WERI-Rb-1 (cell line): Measurements from ENCODE around the gene WWC1.

ENCODE experiments used
- DNase-seq: peaks from one replicate; pipeline ENCODE4 v3.0.0-alpha.2; 2020
- H3K27ac ChIP-seq: fragments of 250-450 bp; sonication (Bioruptor Pico); 2 replicates; pipeline ENCODE4 v1.5.1; 2020; ENCODE audit warnings: mild to moderate bottlenecking, moderate library complexity
- H3K27me3 ChIP-seq: fragments of 250-450 bp; sonication (Bioruptor Pico); 2 replicates; pipeline ENCODE4 v1.5.1; 2021; ENCODE audit warnings: mild to moderate bottlenecking, low read depth, moderate library complexity; ENCODE audit not compliant: insufficient read depth, severe bottlenecking
- H3K36me3 ChIP-seq: fragments of 250-450 bp; sonication (Bioruptor Pico); 2 replicates; pipeline ENCODE4 v1.5.1; 2020; ENCODE audit warnings: mild to moderate bottlenecking, moderate library complexity
- H3K4me3 ChIP-seq: 2 replicates; pipeline ENCODE4 v1.5.1; 2011; ENCODE audit warnings: low read depth, mild to moderate bottlenecking, control low read depth, low read length
- H3K9me3 ChIP-seq: fragments of 250-450 bp; sonication (Bioruptor Pico); 2 replicates; pipeline ENCODE4 v1.5.1; 2021; ENCODE audit warnings: mild to moderate bottlenecking, moderate library complexity; ENCODE audit not compliant: severe bottlenecking
- TF ChIP-seq, protein P1 (sequence below): IDR thresholded peaks from 2 replicates; pipeline ENCODE4 v1.5.1; 2011; ENCODE audit warnings: low read depth, mild to moderate bottlenecking, control low read depth, inconsistent platforms, low read length

The WWC1 gene

DNA sequence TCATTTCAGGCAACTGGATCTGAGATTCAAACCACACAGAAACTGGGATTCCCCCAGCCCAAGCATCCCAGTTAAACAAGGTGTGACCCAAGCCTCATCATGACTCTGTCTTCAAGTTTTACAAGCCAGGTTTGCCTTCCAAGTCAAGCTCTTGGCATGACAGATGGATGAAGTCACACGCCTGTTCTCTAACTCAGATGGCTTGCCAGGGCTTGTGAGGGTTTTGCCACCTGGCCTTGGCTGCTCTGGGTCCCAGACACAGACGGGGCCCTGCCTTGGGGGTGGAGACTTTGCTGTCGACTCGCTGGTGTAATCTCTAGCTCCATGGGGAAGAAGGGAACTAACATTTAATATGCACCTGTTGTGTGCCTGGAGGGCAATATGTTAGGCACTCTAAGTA is 99.0 kb downstream of the WWC1 start:
- TF ChIP-seq, protein P1, sequence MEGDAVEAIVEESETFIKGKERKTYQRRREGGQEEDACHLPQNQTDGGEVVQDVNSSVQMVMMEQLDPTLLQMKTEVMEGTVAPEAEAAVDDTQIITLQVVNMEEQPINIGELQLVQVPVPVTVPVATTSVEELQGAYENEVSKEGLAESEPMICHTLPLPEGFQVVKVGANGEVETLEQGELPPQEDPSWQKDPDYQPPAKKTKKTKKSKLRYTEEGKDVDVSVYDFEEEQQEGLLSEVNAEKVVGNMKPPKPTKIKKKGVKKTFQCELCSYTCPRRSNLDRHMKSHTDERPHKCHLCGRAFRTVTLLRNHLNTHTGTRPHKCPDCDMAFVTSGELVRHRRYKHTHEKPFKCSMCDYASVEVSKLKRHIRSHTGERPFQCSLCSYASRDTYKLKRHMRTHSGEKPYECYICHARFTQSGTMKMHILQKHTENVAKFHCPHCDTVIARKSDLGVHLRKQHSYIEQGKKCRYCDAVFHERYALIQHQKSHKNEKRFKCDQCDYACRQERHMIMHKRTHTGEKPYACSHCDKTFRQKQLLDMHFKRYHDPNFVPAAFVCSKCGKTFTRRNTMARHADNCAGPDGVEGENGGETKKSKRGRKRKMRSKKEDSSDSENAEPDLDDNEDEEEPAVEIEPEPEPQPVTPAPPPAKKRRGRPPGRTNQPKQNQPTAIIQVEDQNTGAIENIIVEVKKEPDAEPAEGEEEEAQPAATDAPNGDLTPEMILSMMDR: no peak
- Histone ChIP-seq H3K36me3 (peaks cover 27% of the 10 kb centered on the region), H3K27me3 (no peaks in the 10 kb centered on the region), H3K4me3 (no peak overlapping the region), H3K9me3 (peaks cover 3% of the 10 kb centered on the region), H3K27ac (no peak overlapping the region)
- DNase-seq: no peak

DNA sequence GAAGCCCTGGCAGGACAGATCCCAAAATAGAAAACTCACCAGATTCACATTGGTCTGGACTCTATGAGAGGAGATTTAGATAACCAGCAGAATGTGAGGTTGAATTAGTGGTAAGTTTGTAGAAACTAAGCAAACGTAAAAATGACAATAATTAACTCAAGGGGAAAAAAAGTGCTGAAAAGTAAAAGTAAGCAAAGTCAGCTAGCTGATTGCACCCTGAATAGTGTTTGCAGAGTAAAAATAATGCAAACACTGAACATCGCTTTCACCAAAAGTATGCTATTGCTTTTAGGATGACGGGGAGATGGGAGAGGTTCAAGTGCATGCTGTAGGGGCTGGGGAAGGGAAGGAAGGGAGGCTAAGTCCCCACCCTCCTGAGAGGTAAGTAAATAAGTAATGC is 102.3 kb downstream of the WWC1 start:
- no peak overlapping the region for H3K27ac ChIP-seq
- no peak for DNase-seq
- TF ChIP-seq, protein P1: no peak
- no peak overlapping the region for H3K4me3 ChIP-seq
- H3K9me3 ChIP-seq: peaks cover 3% of the 10 kb centered on the region
- H3K27me3 ChIP-seq: no peaks in the 10 kb centered on the region
- peaks cover 26% of the 10 kb centered on the region for H3K36me3 ChIP-seq

DNA sequence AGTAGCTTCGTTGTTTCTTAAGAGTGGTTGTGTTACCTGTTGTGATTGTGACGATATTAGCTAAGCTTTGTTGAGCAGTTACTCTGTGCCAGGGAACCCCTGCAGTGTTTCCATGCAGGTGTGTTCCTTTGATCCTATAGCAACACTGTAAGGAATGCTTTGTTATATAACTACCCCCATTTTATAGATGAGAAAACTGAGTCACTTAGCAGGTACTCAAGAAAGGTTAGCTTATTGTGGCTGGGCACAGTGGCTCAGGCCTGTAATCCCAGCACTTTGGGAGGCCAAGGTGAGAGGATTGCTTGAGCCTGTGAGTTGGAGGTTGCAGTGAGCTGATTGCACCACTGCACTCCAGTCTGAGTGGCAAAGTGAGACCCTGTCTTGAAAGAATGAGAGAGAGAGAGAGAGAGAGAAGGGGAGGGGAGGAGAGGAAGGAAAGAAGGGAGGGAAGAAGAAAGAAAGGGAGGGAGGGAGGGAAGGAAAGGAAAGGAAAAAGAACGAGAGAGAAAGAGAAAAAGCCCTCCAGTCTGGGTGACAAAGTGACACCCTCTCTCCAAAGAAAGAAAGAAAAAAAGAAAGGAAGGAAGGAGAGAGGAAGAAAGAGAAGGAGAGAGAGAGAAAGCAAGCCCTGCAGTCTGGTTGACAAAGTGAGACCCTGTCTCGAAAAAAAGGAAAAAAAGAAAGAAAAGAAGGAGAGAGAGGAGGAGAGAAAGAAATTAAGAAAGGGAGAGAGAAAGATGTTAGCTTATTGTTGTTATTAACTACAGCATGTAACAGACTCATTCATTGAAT is 109.2 kb downstream of the WWC1 start:
- H3K27ac ChIP-seq: no peak overlapping the region
- no peaks in the 10 kb centered on the region for H3K9me3 ChIP-seq
- DNase-seq: no peak
- TF ChIP-seq, protein P1: no peak
- H3K4me3 ChIP-seq: no peak overlapping the region
- H3K27me3 ChIP-seq: no peaks in the 10 kb centered on the region
- peaks cover 28% of the 10 kb centered on the region for H3K36me3 ChIP-seq

DNA sequence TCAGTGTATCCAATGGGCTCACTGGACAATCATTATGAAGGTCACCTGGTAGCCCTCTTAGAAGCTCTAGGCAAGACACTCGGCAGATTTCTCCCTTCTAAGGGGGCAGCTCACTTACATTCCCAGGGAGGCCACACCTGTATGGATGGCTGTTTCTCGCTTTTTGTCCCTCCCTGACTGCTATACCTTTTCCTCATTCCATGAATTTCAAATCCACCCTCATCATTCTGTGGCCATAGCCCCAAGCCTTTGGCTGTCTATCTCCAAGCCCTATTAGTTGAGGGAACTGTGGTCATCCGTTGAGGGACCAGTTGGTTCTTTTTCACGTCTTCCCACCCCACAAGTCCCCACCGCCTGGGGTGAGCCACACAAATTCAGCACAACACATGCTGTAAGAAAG is 109.8 kb downstream of the WWC1 start:
- no peak overlapping the region for H3K4me3 ChIP-seq
- H3K9me3 ChIP-seq: no peaks in the 10 kb centered on the region
- TF ChIP-seq, protein P1: no peak
- peaks cover 28% of the 10 kb centered on the region for H3K36me3 ChIP-seq
- DNase-seq: no peak
- H3K27me3 ChIP-seq: no peaks in the 10 kb centered on the region
- no peak overlapping the region for H3K27ac ChIP-seq

DNA sequence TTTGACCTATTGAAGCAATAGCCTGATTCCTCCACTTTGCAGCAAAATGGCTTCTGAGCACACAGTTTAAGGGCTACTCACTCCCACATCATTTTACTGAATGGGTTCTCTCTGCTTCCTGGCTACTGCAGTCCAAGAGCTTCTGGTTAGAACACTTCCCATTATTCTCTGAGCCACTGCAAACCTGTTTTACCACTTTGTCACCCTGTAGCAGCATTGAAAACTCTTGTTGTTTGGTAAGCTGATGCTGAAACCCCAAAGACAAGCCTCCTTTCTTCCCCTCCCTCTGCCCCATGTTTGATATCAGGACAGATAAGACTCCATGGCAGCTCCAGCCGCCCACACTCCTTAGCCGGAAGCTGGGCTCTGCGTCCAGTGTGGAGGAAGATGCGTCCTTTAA is 110.4 kb downstream of the WWC1 start:
- Histone ChIP-seq H3K36me3 (peaks cover 28% of the 10 kb centered on the region), H3K27me3 (no peaks in the 10 kb centered on the region), H3K27ac (no peak overlapping the region), H3K4me3 (no peak overlapping the region), H3K9me3 (no peaks in the 10 kb centered on the region)
- TF ChIP-seq, protein P1: no peak
- no peak for DNase-seq

DNA sequence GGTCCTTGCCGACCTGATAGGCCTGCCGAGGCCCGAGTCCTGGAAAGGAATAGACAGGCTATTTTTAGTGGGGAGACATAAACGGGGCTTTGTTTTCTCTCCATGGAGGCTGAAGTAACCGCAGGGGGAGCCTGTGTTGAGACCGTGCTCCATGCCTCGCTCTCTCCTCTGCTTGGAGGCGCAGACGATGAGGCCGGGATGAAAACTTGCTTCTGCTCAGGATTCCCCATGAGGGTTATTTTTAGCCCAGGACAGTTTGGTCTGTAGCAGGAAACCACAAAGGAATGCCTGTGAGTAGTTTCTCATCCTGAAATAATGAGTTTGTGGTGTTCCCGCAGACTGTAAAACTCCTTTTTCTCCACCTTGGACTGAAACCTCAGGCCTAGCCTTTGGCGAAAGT is 112.9 kb downstream of the WWC1 start:
- Histone ChIP-seq H3K9me3 (no peaks in the 10 kb centered on the region), H3K27ac (no peak overlapping the region), H3K4me3 (no peak overlapping the region), H3K36me3 (peaks cover 22% of the 10 kb centered on the region), H3K27me3 (no peaks in the 10 kb centered on the region)
- TF ChIP-seq, protein P1: no peak
- no peak for DNase-seq
